Measurements from ENCODE around the gene PLEKHG4.

- TF ChIP-seq CTCF (conservative IDR thresholded peaks at IDR 0.05) = no peak
- no peak for TF ChIP-seq EZH2 (IDR thresholded peaks at IDR 0.05; ENCODE audit: low read depth)
Observed at GRCh38 chr16:67271446-67271845, 7.9 kb upstream of the PLEKHG4 start.

All from PC-9 (cell line).